Forelimb muscle (tissue), 1 donor: ENCODE results near the gene L3MBTL3. TPM values are rescaled to one million over a fixed set of nuclear protein-coding genes. Genes with fewer than 3 reads are reported as not detected.
A peak's percentile ranks its signal among the peaks of the same experiment; 100 is the strongest.

Experiments used
- DNase-seq: peaks from one replicate; pipeline ENCODE4 v3.0.0-alpha.2; 2013; ENCODE audit warnings: low read depth
- polyA plus RNA-seq: library from polyadenylated mRNA; unstranded; fragments of 120-200 nt; gene quantifications from one replicate; pipeline ENCODE4 v1.2.1, GENCODE V29; 2013; ENCODE audit not compliant: insufficient read length

Gene L3MBTL3
- polyA plus RNA-seq: 5.1 TPM

DNA sequence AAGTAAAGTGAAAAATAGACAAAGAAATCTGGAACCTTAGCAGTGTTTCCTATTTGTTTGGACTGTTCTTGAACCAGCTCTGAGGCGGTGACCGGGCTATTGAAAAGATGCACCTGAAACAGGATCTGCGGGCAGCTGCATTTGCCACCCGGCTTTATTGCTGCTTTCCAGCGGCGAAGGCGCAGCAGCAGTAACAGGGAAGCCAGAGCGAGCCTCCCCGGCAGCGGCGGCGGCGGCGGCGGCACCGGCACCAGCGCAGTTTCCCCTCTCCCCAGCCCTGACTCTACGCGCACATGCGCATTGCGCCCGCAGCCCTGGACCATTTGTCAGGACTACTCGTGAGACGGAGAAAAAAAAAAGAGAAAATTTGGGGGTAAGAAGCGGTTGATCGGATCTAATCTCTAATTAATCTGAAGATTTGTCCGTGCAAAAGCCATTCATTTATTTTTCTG is at the start of gene L3MBTL3:
Gene L3MBTL3 (plus strand): TSS at position 290 of the 452 bp plus-strand sequence. CDS start 24,119 bp downstream, outside the sequence.
- DNase-seq: peak; percentile 67

DNA sequence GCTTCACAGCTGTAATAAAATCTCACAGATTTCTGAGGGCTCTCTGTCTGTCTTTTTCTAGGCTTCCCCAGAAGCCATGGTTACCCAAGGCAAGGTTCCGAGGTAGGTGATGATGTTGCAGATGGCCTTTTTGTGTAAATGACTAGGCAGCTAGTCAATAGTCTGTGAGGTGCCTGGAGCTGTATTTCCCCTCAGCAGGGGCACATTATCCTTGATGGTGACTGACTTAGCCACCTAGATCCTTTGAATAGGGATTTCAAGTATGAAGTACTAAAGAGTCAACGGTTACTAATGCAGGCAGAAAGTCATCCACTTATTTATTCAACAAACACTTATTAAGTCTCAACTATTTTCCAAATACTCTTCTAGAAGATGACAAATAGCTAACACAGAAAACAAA is 49.3 kb upstream of the L3MBTL3 start:
- DNase-seq: no peak

DNA sequence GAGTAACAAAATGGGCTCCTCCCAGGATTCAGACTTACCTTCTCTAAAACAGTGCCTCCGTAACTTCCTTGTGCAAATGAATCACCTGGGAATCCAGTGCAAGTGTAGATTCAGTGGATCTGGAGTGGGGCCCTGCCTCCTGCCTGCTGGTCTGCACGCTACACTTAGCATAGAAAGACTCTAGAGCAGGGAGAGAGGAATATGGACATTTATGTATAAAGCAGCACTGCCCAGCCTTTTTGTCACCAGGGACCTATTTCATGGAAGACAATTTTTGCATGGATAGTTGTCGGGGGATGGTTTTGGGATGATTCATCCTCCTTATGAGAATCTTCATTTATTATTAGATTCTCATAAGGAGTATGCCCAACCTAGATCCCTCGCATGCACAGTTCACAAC is 42.3 kb upstream of the L3MBTL3 start:
- no peak for DNase-seq

DNA sequence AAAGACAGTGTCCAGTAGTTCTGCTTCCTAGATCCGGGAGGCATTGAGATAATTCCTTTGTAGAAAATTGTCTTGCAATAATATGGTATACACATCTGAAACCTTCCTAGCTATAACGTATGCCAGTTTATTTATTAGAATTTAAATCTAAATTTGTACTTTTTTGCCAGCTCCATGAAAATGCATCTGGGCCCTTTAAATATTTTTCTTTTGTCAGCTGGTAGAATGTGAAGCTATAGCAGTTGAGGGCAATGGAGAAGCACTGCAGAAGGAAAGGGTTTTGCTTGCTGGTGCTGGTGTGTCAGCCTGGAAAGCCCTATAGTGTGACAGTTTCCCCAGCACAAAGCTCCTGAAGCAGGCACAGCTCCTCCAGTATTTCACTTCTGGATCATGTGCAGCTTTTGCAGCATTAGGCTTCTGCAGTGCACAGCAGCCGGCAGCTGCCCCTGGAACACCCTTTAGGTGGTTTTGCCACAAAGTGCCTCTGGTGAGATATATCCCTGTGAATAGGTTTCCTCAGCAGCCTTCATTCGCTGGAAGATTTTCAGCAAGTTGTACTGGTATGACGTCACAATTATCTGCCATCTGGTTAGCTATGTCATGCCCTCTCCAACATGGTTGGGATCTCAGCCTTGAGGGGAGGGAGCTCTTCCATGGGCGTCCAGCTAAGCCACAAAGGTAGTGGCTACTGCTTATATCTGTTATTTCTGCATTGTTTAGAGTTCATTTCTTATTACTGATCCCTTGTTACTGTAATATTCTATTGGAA is 40.0 kb upstream of the L3MBTL3 start:
- DNase-seq: no peak

DNA sequence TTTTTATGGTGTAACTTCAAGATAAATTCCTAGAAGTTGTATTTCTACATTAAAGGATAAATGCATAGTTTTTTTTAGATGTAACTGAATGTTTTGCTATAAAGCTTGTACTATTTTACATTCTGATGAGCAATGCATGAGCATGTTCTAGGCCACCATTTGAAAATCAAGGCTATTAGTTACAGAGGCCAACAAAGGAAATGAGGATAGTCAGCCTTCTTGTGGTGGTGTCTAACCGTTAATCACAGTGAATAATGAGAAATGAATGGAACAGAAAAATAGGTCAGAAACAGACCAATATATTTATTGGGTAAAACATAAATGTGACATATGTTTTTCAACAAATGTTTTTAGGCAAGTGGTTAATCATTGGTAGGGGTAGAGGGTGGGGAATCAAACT is 37.6 kb upstream of the L3MBTL3 start:
- no peak for DNase-seq

DNA sequence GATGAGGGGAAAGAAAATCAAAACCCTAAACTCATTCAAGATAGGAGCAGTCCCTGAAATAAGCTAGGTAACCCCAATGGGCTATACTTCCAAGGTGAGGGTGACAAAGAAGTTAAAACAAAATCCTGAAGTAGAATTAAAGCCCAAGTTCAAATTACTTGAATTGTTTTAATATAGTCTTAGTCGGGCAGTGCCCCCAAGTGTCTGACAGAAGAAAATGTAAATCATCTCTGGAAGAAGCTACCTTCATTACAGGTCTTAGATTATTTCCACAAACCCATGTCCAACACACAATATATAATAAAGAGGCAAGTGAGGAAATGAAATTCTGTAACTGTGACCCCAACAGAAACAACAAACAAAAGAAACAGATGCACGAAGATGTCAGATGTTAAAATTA is 36.8 kb upstream of the L3MBTL3 start:
- no peak for DNase-seq

DNA sequence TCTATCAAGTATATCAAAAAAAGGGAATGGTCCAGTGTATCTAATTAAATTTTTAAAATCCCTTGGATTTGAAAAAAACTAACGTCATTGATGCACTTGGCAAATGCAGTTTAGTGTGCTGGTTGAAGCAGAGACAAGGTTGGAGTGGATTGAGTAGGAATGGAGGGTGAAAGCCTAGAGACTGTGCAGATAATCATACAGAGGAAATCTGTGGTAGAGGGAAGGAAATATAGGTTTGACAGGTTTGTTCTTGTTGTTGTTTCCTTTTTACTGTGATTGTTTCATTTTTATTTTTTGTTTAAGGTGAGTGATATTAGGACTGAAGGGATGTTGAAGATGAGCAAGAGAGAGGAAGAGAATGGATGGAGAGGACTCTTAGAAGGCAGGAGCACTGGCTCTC is 29.0 kb upstream of the L3MBTL3 start:
- DNase-seq: no peak

DNA sequence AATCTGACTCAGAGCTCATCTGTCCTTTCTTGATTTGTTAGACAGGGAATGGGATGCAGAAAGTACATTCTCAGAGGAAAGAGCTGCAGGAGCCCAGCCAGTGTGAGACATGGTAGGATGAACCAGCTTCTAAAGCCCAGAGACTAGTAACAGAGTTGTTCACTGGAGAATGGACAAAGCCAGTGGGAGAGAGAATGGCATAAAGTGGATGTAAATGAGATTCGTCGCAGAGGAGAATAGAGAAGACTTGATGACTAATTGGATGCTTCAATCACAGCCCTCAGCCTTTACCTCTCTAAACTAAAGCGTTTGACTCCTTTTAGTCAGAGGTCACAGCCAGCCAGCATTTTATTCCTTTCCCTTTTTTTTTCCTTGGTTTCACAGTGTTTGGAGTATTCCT is 25.5 kb upstream of the L3MBTL3 start:
- no peak for DNase-seq

DNA sequence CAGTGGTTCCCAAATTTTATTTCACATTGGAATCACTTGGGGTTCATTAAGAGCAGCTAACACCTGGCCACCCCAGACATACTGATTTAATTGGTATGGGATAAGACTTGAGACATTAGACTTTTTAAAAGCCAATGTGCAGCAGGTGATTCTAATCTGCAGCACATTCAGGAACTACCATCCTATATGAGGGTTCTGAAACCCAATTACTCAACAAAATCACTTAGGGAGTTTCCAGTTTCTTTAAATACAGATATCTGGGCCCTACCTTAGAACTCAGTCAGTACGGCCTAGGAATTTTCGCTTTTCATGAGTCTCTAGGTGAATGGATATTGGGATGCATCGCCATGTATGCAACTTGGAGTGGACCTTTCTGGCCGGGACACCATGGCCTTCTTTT is 24.0 kb upstream of the L3MBTL3 start:
- DNase-seq: no peak

DNA sequence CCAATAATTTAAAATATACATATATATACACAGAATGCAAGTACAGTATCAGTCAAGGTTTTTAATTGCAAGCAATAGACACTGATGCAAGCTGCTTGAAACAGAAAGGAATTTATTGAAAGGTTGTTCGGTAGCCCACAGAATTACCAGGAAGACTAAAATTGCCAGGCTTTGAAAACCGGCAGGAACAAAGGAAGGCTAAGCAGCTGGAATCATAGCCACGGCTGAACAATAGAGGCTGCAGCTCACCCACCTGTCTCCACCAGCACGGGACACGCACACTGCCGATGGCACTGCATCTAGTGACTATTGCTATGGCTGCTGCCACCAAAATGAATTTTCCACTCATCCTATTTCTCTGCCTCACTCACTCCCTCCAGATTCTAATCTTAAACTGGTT is 22.0 kb upstream of the L3MBTL3 start:
- DNase-seq: no peak

DNA sequence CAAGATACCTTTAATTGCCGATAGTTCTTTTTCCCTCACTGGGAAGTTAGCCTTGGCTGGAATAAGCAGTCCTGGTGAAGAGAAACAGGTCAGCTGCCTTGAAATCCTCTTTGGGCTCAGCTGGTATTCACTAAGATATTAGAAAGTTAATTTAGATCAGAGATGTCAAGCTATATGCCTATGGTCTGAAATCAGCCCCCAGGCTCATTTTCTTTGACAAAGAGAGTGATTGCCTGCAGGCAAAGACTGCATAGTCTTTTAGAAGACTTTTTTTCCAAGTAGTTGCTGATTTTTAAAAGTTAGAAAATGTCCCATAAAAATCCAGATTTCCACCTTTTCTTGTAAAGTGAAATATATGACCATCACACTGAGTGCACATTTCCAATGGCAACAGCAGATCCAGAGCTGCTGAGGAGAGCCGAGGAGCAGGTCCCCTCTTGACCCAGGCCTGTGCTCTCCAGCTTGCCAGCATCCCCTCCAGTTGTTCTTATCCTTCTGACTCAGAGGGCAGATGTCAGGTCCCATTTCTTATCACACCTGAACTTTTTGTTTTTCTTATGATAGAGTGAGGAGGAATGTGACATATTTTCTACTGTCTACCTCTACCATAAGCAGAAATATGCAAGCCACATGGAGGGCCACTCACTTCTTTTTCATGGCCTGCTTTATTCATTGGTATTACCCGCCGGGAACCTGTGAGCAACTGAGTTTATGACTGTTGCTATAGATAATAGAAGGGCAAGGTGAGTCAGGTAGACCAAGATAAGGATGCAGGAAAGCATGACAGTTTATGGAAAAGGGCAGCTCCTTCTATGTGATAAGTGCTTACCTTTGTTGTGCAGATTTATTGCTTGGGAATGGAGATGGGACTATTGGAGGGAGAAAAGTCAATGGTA is 17.6 kb upstream of the L3MBTL3 start:
- DNase-seq: no peak

DNA sequence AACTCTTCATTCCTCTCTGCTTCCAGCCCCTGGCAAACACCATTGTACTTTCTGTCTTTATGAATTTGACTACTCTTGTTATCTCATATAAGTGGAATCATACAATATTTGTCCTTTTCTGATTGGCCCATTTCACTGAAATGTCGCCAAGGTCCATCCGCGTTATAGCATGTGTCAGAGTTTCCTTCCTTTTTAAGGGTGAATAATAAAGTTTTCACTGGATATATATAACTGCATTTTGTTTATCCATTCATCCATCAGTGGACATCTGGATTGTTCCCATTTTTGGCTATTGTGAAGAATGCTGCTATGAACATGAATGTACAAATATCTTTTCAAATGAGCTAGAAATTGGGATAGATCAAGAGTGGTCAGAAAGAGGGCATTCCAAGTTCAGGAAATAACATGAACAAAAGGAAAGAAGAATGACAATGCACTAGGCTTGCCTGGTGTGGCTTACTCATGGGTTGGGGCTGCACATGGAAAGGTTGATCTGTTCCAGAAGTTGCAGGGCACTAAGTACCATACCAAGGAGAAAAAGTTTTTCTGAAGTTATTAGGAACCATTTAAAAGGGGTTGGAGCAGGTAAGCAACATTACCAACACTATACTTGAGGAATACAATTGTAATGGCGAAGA is 10.0 kb upstream of the L3MBTL3 start:
- no peak for DNase-seq

DNA sequence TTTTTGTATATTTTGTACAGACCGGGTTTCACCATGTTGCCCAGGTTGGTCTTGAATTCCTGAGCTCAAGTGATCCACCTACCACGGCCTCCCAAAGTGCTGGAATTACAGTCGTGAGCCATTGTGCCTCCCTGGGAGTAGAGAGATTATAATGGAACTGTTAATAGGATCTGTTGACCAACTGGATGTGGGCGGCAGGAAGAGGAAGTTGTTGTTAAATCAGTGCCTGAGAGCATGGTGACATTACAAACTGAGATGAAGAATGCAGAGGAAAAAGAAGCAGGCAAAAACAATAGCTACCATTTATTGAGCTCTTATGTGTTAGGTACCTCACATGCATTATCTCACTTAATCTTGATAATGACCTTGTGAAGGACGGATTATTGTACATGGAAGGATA is 9.2 kb upstream of the L3MBTL3 start:
- DNase-seq: no peak

DNA sequence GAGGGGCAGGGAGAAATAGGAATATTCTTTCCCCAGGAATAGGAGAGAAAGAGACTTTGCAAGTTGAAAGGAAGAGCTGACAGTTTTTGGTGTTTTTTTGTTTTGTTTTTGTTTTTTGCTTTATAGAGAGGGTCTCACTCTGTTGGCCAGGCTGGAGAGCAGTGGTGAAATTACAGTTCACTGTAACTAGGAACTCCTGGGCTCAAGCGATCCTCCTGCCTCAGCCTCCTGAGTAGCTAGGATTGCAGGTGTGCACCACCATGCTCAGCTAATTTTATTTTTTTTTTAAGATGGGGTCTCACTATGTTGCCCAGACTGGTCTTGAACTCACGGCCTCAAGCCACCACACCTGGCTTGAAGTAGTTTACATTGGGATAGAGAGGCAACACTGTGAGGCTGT is 8.0 kb upstream of the L3MBTL3 start:
- DNase-seq: no peak

DNA sequence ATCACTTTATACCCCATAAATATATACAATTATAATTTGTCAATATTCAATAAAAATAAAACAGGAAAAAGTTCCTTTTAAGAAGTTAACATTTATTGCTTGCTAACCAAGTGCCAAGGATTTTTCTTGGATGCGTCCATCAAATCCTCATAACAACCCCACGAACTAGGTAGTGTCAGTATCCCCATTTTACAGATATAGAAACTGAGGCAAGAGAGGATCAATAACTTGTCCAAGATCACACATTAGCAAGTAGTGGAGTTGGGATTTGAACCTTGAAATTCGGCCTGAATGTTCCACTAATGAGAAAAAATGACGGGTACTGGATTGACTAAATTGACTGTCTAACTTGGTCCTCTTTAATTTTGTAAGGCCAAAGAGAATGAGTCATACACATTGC is 5.7 kb upstream of the L3MBTL3 start:
- no peak for DNase-seq

DNA sequence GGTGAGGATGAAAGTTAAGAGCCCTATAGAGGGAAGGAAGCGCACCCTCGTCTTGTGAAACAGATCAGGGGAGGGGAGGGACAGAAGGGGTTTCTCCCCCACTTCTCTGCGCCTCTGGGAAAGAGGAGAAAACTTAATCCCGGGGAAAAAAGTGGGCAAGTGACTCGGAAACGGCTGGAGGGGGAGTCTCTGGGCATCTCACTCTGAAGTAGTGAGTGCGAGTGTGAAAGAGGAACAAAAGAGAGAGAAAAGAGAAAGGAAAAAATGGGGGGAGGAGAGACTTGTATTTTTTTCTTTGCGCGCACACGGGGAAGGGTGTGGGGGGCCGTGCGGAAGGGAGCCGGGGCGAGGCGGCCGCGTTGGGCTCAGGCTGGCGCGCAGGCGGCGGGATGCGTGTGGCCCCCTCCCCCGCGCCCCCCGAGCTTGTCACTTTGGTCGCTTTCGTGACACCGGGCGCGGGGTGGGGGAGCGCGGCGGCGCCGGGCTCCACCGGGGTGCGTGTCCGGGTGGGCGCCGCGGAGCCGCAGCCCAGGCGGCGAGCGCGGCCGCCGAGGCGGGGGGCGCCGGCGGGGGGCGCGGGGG is 454 bp downstream of the L3MBTL3 start:
- no peak for DNase-seq

DNA sequence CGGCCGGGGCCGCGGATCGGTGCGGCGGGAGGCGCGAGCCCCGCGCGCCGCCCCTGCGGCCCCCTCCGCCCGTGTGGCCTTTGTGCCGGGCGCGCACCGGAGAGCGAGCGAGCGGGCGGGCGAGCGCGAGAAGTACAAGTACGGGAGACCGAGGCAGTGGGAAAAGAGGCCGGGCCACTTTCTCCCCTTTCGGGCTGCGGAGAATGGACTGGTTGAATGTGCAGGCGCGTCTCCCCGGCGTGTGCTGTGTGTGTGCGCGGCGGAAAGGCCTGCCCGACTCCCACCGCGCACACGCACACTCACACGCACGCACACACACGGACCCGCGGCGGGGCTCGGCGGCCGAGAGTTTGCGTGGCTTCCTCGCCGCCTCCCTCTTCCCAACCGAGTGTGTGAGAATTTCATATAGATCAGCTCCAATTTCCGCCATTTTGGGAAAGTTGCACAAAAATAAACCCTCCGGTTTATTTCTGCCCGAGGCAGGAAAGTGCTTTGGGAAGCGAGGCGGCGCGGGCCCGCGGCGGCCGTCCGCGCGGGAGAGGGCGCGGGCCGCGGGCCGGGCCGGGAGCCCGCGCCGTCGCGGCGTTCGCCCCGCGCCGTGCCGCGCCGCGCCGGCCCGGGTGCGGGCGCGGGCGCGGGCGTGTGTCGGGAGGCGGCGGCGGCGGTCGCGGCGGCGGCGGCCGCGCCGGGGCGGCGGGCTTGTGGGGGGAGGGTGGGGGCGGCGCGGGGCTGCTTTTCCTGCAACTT is 1.1 kb downstream of the L3MBTL3 start:
- DNase-seq: no peak

DNA sequence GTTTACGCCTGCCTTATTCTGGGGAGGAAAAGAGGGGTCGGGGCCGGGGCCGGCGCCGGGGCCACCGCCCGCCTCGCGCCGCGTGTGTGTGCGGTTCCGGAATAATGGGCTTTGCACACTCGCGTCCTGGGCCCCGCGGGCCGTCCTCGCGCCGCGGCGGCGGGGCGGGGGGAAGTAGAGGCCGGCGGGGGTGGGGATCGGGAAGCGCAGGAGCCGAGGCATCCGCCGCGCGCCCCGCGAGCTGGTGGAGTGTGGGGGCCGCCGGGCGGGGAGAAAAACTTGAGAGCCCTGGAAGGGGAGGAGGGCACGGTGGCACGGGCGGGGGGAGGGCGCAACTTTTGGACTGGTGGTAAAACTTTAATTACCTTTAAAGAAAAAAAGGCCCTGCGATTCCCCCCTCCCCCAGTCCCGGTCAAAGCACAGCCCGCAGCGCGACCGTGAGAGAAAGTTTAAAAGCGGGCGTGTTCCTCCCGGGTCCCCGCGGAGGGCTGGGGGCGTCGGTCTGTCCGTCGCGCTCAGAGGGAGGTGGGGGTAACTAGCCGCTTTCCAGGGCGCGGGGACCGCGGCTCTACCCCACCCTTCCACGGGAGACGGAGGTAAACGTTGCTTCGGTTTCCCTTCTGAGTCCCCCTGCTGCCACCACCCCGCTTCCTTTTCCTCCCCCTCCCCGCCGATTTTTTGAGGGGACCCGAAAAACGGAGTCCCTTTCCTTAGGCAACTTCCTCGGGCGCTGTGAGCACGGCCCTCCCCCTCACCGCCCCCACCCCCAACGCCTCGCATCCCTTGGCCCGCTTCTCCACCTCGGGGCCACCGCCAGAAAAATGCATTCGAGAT is 1.9 kb downstream of the L3MBTL3 start:
- no peak for DNase-seq

DNA sequence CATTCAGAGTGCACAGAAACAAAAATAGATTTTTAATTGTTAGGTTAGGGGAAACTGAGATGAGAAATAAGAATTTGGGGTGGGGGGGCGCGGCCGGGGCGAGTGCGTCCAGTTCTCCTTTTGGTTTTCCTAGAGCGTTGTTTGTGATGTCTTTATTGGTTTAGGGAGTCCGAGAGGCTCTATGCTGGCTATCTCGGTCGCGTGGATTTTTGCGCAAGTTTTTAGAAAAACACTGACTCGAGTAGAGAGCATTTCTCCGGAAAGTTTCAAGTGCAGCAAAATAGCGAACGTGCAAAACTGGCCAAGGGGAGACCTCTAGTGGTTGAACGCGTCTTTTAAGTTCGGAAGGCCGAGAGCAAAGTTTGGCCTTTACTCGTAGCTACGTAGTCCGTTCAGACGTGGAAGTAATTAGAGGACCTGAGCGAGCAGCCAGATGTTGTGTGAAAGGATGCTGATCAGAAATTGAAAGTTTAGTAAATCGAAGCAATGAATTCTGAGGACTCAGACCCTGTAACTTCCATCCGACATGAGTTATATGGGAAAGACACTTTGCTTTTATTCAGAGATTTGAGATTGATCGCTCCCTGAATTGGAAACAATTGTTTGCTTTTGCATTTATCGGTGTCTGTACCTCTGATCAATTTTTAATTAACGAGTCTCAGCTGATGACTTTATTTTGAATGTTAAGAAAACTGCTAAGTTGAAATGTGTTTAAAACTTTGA is 2.7 kb downstream of the L3MBTL3 start:
- peak; percentile 96 for DNase-seq

DNA sequence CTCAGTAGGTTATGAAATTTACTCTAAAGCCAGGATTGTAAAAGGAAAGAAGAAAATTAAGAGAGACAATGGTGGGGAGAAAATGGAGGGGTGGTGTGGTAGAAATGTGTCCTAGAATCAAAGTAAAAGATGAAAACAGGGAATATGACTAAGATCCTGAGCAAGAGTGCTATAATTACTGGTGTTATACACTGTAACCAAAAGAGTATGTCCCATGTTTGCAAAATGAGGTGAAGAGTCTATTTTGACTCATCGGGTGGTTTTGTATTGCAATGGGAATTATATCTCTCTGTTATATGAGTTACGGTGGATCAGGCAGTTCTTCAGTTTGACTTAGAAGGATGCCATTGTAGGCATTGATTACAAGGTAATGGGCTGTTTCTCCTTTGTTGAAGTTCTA is 8.5 kb downstream of the L3MBTL3 start:
- no peak for DNase-seq
